ENCODE results near the gene PARD6B. TPM values are rescaled to one million over a fixed set of nuclear protein-coding genes. Genes with fewer than 3 reads are reported as not detected.

PARD6B gene
- total and polyA plus RNA-seq, 2 donors (not counting 3 experiments of a cell fraction or from before 2014, with no cell fraction given), result 0.03 TPM; not detected in 1

GRCh38 chr20:50708845-50709635, 22.3 kb upstream of the PARD6B start:
- H3K4me3 ChIP-seq (replicated peaks in 1 of 3; ENCODE audit: insufficient read depth in 1 of 3, low read depth in 1 of 3, low read length in 3 of 3), result no peak overlapping the region
- H3K9me3 ChIP-seq (replicated peaks; ENCODE audit: control insufficient read depth, insufficient read depth, low read length), result no peaks in the 10 kb centered on the region
- no peak overlapping the region for H3K27ac ChIP-seq (ENCODE audit: insufficient read depth, low read depth, low read length)
- BruUV-seq (replicated peaks), result no TSS peak
- H3K36me3 ChIP-seq (ENCODE audit: control insufficient read depth in 2 of 2, extremely low read depth in 1 of 2, insufficient read depth in 2 of 2, low read length in 2 of 2), result no peaks in the 10 kb centered on the region
- H3K79me2 ChIP-seq (ENCODE audit: control insufficient read depth, insufficient read depth, low read length), result no peaks in the 10 kb centered on the region
- dilution Hi-C loops (cut with MboI; ENCODE audit: extremely low pct_ligation_motif_present, low sequenced_read_pairs) (no loop called here), intact Hi-C loops (cut with micrococcal nuclease) (no loop called here)
- H3K4me1 ChIP-seq (ENCODE audit: control insufficient read depth, extremely low read depth, insufficient read depth, low read length), result no peaks in the 10 kb centered on the region
- ChIA-PET POLR2A (no interaction called here), CTCF (no interaction called here)
- no peak for TF ChIP-seq POLR2A (IDR thresholded peaks at IDR 0.05; ENCODE audit: low read depth, low read length)
- no peak for TF ChIP-seq CTCF (IDR thresholded peaks at IDR 0.05; ENCODE audit: extremely low read depth in 1 of 2, insufficient read depth in 1 of 2, low read depth in 1 of 2, low read length in 2 of 2)
- TF ChIP-seq MAX (IDR thresholded peaks at IDR 0.05; ENCODE audit: insufficient read depth, insufficient read length), result no peak
- TF ChIP-seq MYC (IDR thresholded peaks at IDR 0.05; ENCODE audit: low read depth, low read length), result no peak
- TF ChIP-seq EZH2 (IDR thresholded peaks at IDR 0.05; ENCODE audit: borderline replicate concordance, low read depth, low read length, severe bottlenecking), result no peak
- TF ChIP-seq POLR2AphosphoS5 (IDR thresholded peaks at IDR 0.05; ENCODE audit: insufficient read depth, low read depth, low read length), result no peak
- no peak for TF ChIP-seq FOS (IDR thresholded peaks at IDR 0.05; ENCODE audit: borderline replicate concordance, insufficient read depth, low read length)
- no peak for TF ChIP-seq JUN (IDR thresholded peaks at IDR 0.05; ENCODE audit: borderline replicate concordance, insufficient read depth, insufficient read length, low read depth)
- TF ChIP-seq GATA2 (IDR thresholded peaks at IDR 0.05; ENCODE audit: insufficient read depth, insufficient read length, low read depth, low read length), result no peak
- H2AFZ ChIP-seq (ENCODE audit: low read depth, low read length), result no peak overlapping the region
- H3K4me2 ChIP-seq (ENCODE audit: insufficient read depth, low read length), result no peak overlapping the region
- no peak overlapping the region for H3K9ac ChIP-seq (replicated peaks; ENCODE audit: extremely low read depth, insufficient read depth, low read length)
- no peak for DNase-seq (ENCODE audit: low read depth, low spot score)
- H3K27me3 ChIP-seq (ENCODE audit: control insufficient read depth in 2 of 2, insufficient read depth in 2 of 2, low read length in 2 of 2), result peaks cover 2 to 9% of the 10 kb centered on the region in 2 experiments
- FAIRE-seq, result no peak
- H4K20me1 ChIP-seq (replicated peaks; ENCODE audit: control insufficient read depth, extremely low read depth, insufficient read depth, low read length), result no peaks in the 10 kb centered on the region
- H3K9me1 ChIP-seq (replicated peaks; ENCODE audit: control insufficient read depth, extremely low read depth, insufficient read depth, low read length), result no peaks in the 10 kb centered on the region

Measured in endothelial cell of umbilical vein (primary cell).